Kidney (tissue), 14 donors: Measurements from ENCODE around the gene AKAP13. TPM values are rescaled to one million over a fixed set of nuclear protein-coding genes. Genes with fewer than 3 reads are reported as not detected.

ENCODE experiments used
- DNase-seq, 5 donors: peaks; one replicate each; pipeline ENCODE4 v3.0.0-alpha.2; 2013 to 2020
- FAIRE-seq: peaks from 2 replicates; lab custom pipeline; 2012; peaks lifted over from hg19 to GRCh38; lab: Jason Lieb, UNC
- H3K27ac ChIP-seq, 2 donors: one replicate each; pipeline ENCODE4 v1.7.0; 2013; ENCODE audit warnings: low read depth in 2 of 2, low read length in 2 of 2, inconsistent platforms in 1 of 2
- H3K27me3 ChIP-seq: one replicate; pipeline ENCODE4 v1.7.1; 2013; ENCODE audit warnings: low read length, inconsistent platforms; ENCODE audit not compliant: control insufficient read depth, insufficient read depth
- H3K36me3 ChIP-seq, 3 donors: one replicate each; pipeline versions ENCODE4 v1.7.0 to v1.7.1; 2013; ENCODE audit warnings: low read length in 3 of 3, control low read depth in 1 of 3, inconsistent platforms in 1 of 3; ENCODE audit not compliant: insufficient read depth in 3 of 3, control insufficient read depth in 2 of 3
- H3K4me1 ChIP-seq, 3 donors: one replicate each; pipeline versions ENCODE4 v1.7.0 to v1.7.1; 2013; ENCODE audit warnings: low read length in 3 of 3, inconsistent platforms in 1 of 3, low read depth in 1 of 3; ENCODE audit not compliant: control insufficient read depth in 2 of 3, insufficient read depth in 2 of 3
- H3K4me3 ChIP-seq, 3 donors: one replicate each; pipeline versions ENCODE4 v1.7.0 to v1.8.1; 2013; ENCODE audit warnings: low read length in 3 of 3, control low read depth in 1 of 3, inconsistent platforms in 1 of 3
- H3K9ac ChIP-seq, 3 donors: one replicate each; pipeline versions ENCODE4 v1.7.0 to v1.7.1; 2013; ENCODE audit warnings: low read length in 3 of 3, control low read depth in 1 of 3, inconsistent platforms in 1 of 3
- H3K9me3 ChIP-seq, 3 donors: one replicate each; pipeline versions ENCODE4 v1.7.0 to v1.7.1; 2013; ENCODE audit warnings: low read length in 3 of 3, control low read depth in 1 of 3, inconsistent platforms in 1 of 3; ENCODE audit not compliant: control insufficient read depth in 2 of 3, insufficient read depth in 1 of 3
- CTCF ChIP-seq: IDR thresholded peaks from 3 replicates; pipeline ENCODE4 v1.5.1; 2012; ENCODE audit warnings: mild to moderate bottlenecking, moderate library complexity, borderline replicate concordance; ENCODE audit not compliant: insufficient read depth; ENCODE audit errors: extremely low read depth
- intact Hi-C: fragments of 100-400 bp; cut with DNase I; formaldehyde crosslinking; loops from one replicate; pipeline ENCODE4 v1.11.1; 2022
- polyA plus RNA-seq: library from polyadenylated mRNA; stranded (reverse); fragments of 350-450 nt; fragmentation: Illumina TruSeq; extraction: RNeasy Lipid Tissue Mini Kit (QIAGEN cat#74804); gene quantifications from one replicate; pipeline ENCODE4 v1.2.3, GENCODE V29; 2014; ENCODE audit warnings: low read depth, low replicate concordance; ENCODE audit not compliant: insufficient read depth
- total RNA-seq: library from RNA; stranded (reverse); fragmentation: NEBNext Ultra II Directional; extraction: Animal tissue kit (Norgen Biotek cat#: 25700); gene quantifications from one replicate; pipeline ENCODE4 v1.2.1, GENCODE V29; 2021
- donor health status: control.
- donor health status: control.
- donor health status: control.
- donor health status: control.
- donor health status: control.
- donor health status: DM: yes; HTN: yes; CAD: no.
- donor health status: Normal renal cell carcinoma (clear cell type).

The AKAP13 gene
- total and polyA plus RNA-seq, 2 donors from 2014 or later: 18.8 to 174 TPM

- peaks cover 13 to 49% (median 39%) of the 10 kb centered on the region in 3 donors for H3K36me3 ChIP-seq
- no peak overlapping the region for H3K4me3 ChIP-seq
- no peaks in the 10 kb centered on the region for H3K27me3 ChIP-seq
- no peak overlapping the region for H3K27ac ChIP-seq
- intact Hi-C loops: no loop called here
- FAIRE-seq: no peak
- H3K9me3 ChIP-seq: no peaks in the 10 kb centered on the region
- TF ChIP-seq CTCF: no peak
- peak in 1 of 5 donors; percentile 68 for DNase-seq
- H3K4me1 ChIP-seq: peaks cover 0 to 2% (median 0%) of the 10 kb centered on the region in 3 donors
- H3K9ac ChIP-seq: no peak overlapping the region
Observed at GRCh38 chr15:85745525-85746150, 365.2 kb downstream of the AKAP13 start.

GRCh38 chr15:85746641-85747040 lies 366.2 kb downstream of the AKAP13 start:
- Histone ChIP-seq H3K27me3 (no peaks in the 10 kb centered on the region), H3K4me1 (peaks cover 0 to 2% (median 2%) of the 10 kb centered on the region in 3 donors), H3K9ac (no peak overlapping the region), H3K9me3 (no peaks in the 10 kb centered on the region), H3K36me3 (peaks cover 13 to 42% (median 32%) of the 10 kb centered on the region in 3 donors), H3K4me3 (no peak overlapping the region), H3K27ac (no peak overlapping the region)
- FAIRE-seq (no peak), DNase-seq (no peak)
- intact Hi-C loops: no loop called here
- TF ChIP-seq CTCF: no peak

GRCh38 chr15:85748176-85748575 lies 367.8 kb downstream of the AKAP13 start:
- Histone ChIP-seq H3K9ac (no peak overlapping the region), H3K4me1 (peaks cover 0 to 11% (median 10%) of the 10 kb centered on the region in 3 donors), H3K27ac (no peak overlapping the region), H3K27me3 (no peaks in the 10 kb centered on the region), H3K9me3 (no peaks in the 10 kb centered on the region), H3K36me3 (peaks cover 13 to 37% (median 26%) of the 10 kb centered on the region in 3 donors), H3K4me3 (no peak overlapping the region)
- FAIRE-seq (no peak), DNase-seq (no peak)
- TF ChIP-seq CTCF: no peak
- intact Hi-C loops: no loop called here
